ENCODE measurements around the gene UNCX.

DNA sequence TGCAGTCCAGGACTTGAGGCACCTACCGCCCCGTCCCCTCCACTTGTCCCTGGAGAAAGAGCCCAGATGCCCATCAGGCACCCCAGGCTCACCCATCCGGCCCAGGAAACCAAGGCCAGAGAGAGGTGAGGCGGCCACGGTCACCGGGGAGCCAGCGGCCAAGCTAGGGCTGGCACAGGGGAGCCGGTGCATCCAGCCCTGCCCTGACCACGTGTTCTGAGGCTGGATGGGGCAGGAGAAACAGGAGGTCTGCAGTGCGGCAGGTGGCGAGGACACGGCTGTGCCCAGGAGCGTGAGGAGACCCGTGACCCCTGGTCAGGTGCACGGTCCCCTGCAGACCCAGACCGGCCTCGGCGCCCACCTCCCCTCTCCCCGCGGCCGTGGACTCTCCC lies 27.6 kb downstream of the UNCX start:
- TF ChIP-seq CTCF (IDR thresholded peaks at IDR 0.05) (no peak), ZFX (IDR thresholded peaks at IDR 0.05; ENCODE audit: borderline replicate concordance) (no peak)

Measured in 22Rv1 (cell line).